Activated T-helper 1 cell treated with anti-CD3 and anti-CD28 coated beads, Interleukin-12 subunit alpha, Interleukin-12 subunit beta, Interleukin-2, Interleukin-4 antibody, amounts not matched to agents 30 ng/mL and 10 ng/mL and 1 ng/mL, durations not matched to agents 14 hours and 24 hours and 36 hours (primary cell): ENCODE measurements around the gene EXT2. TPM values are rescaled to one million over a fixed set of nuclear protein-coding genes. Genes with fewer than 3 reads are reported as not detected.

Experiments
- DNase-seq: peaks from one replicate; pipeline ENCODE4 v3.0.0; 2021; ENCODE audit warnings: low spot score
- H3K27ac Mint-ChIP-seq: one replicate; pipeline ENCODE4 v1.8.0; 2021; ENCODE audit warnings: mild to moderate bottlenecking, mixed read lengths
- H3K27me3 Mint-ChIP-seq: one replicate; pipeline ENCODE4 v1.8.0; 2022; ENCODE audit warnings: mild to moderate bottlenecking, moderate library complexity, mixed read lengths; ENCODE audit not compliant: insufficient read depth
- H3K36me3 Mint-ChIP-seq: one replicate; pipeline ENCODE4 v1.8.0; 2021; ENCODE audit warnings: low read depth, mixed read lengths
- H3K4me1 Mint-ChIP-seq: one replicate; pipeline ENCODE4 v1.8.0; 2021; ENCODE audit warnings: low read depth, mixed read lengths
- H3K4me3 Mint-ChIP-seq: one replicate; pipeline ENCODE4 v1.8.0; 2021; ENCODE audit warnings: mild to moderate bottlenecking, moderate library complexity, mixed read lengths
- H3K9me3 Mint-ChIP-seq: one replicate; pipeline ENCODE4 v1.8.0; 2021; ENCODE audit warnings: mixed read lengths
- intact Hi-C: fragments of 100-400 bp; cut with micrococcal nuclease; formaldehyde crosslinking; loops from one replicate; pipeline ENCODE4 v1.15.1; 2024
- total RNA-seq: library from RNA; stranded (reverse); gene quantifications from 2 replicates; pipeline ENCODE4 v1.2.3, GENCODE V29; 2022

Gene EXT2
- total RNA-seq, 1 donor from 2014 or later = 35.6 TPM

DNA sequence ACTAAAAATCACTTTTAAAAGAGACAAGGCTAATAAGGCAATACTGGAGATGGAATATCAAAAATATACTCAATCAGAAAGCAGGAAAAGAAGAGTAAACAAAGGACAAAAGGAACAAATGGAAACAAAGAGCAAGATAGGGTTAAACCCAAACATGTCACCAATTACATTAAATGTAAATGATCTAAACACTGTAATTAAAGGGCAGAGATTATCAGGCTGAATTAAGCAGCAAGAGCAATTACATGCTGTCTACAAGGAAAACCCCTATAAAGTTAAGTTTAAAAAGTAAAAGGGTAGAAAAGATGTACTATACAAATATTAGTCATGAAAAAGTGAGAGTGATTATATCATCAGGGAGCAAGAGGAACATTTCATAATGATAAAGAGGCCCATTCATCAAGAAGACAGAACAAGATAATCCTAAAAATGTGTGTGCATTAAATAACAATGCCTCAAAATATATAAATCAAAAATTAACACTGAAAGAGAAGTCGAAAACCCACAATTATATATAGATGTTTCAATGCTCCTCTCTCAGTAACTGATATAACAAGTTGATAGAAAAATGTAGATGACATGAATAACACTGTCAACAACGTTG lies 157.6 kb downstream of the EXT2 start:
- intact Hi-C loops = no loop called here
- H3K27me3 Mint-ChIP-seq = no peaks in the 10 kb centered on the region
- peaks cover 19% of the 10 kb centered on the region for H3K4me1 Mint-ChIP-seq
- H3K27ac Mint-ChIP-seq = no peak overlapping the region
- no peak for DNase-seq
- peaks cover 27% of the 10 kb centered on the region for H3K36me3 Mint-ChIP-seq
- H3K9me3 Mint-ChIP-seq = peaks cover 29% of the 10 kb centered on the region
- no peak overlapping the region for H3K4me3 Mint-ChIP-seq

DNA sequence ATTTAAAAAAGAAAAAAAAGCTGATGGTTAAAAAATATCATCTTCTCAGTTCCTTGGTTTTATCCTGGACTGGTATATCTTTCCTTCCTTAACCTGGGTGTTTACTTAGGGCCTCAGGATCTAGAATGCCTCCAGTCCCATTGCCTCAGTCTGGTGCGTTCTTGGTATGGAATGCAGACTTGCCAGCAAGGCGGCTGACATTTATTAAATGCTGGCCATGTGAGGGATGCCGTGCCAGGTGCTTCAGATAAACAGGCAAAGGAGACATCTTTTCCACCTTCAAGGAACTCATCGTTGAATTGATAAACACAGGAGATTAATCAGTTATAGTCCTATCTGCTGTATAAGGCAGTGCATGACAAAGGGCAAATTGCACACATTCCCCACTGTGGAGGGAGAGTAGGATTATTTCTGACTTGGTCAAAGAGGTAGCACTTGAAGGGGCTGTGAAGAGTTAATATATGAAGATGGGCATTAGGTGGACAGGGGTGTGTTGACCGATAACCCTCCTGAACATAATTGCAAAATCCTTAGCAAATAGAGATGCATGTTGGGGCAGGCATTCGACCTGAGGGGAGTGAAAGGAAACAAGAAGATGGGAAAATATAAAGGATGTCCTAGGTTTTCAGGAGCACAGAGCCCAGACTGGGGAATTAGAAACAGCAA lies 160.1 kb downstream of the EXT2 start:
- H3K4me3 Mint-ChIP-seq = no peak overlapping the region
- DNase-seq = no peak
- H3K9me3 Mint-ChIP-seq = peaks cover 29% of the 10 kb centered on the region
- peaks cover 34% of the 10 kb centered on the region for H3K4me1 Mint-ChIP-seq
- H3K27ac Mint-ChIP-seq = no peak overlapping the region
- H3K36me3 Mint-ChIP-seq = peaks cover 22% of the 10 kb centered on the region
- peaks cover 2% of the 10 kb centered on the region for H3K27me3 Mint-ChIP-seq
- intact Hi-C loops = no loop called here

DNA sequence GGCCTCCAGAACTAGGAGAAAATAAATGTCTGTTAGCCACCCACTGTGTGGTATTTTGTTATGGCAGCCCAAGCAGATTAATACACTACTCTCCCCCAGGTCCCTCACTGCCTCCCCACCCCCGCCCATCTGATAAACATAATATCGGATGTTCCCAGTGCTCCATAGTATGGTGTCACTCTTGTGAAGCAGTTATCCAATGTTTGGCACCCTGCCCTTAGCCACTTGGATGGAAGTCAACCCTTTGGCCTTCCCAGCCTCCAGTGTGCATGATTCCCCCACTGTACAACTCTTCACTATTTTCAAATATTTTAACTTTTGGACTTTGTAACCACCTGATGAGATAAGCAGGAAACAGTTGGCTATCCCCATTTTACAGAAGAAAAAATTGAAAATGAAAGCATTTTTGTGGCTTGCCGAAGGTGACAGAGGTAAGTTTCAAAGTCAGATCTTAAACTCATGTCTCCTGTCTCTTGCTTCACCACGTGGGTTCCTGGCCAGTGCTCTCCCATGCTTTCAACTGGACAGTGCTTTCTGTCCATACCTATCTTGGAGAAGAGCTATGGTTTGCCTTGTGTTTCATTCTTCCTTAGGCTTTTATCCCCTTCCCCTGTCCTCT lies 161.3 kb downstream of the EXT2 start:
- no peak for DNase-seq
- Mint-ChIP-seq H3K27me3 (peaks cover 2% of the 10 kb centered on the region), H3K9me3 (peaks cover 20% of the 10 kb centered on the region), H3K4me3 (peak overlapping the region; percentile 3), H3K36me3 (peaks cover 14% of the 10 kb centered on the region), H3K4me1 (peaks cover 34% of the 10 kb centered on the region), H3K27ac (peak overlapping the region; percentile 24)
- intact Hi-C loops = no loop called here

DNA sequence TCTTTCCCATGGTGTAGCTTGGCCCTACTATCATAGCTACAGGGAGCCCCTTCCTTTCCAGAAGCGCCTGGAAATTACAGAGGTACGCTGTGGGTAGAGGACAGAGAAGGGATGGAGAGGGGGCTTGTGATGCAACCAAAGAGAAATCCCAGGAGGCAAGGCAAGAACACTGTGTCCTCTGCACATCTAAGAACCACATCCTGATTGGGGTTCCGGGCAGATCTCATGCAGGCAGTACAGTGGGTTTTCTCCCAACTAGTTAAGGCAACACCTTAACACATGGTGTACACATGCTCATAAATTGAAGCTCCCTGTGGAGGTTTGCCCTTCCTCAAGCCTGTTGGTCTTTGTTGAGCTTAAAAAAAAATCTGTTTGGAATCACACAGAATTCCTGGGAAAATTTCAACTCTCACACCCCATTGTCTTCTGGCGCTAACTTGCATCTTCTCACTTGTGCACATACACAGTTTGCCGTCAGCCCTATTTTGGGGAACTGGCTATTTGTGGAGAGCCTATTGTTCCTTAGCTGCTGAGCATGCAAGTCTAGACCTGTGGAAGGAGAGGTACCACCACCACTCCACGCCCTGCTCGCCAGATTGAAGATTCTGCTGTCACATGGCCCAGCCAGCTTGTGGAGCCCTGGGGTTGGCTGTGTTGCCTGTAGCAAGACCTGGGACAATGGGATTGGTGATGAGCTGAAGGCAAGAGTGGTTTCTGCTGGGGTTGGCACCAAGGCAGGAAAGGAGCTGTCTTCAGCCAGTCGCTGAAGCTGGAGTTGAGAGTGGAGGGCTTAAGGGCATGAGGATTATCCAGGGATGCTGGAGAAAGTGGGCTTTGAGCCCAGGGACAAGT lies 162.1 kb downstream of the EXT2 start:
- H3K4me1 Mint-ChIP-seq = peaks cover 34% of the 10 kb centered on the region
- H3K9me3 Mint-ChIP-seq = peaks cover 12% of the 10 kb centered on the region
- H3K27me3 Mint-ChIP-seq = peaks cover 2% of the 10 kb centered on the region
- intact Hi-C loops = no loop called here
- peaks cover 6% of the 10 kb centered on the region for H3K36me3 Mint-ChIP-seq
- no peak for DNase-seq
- H3K27ac Mint-ChIP-seq = peak overlapping the region; percentile 24
- H3K4me3 Mint-ChIP-seq = peak overlapping the region; percentile 3

DNA sequence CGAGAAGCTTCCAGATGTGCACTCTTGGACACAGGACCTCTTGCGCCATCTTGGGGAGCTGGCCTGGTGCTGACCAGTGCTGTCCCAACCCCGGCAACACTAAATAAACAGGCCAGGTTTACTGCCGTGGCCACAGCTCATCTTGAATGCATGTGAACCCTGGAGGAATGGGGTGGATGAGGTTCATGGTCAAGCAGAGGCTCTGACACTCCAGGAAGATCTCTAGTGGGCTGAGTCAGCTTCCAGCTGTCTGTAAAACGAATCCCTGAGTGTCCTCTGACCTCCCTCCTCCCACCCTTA lies 162.7 kb downstream of the EXT2 start:
- Mint-ChIP-seq H3K4me3 (no peak overlapping the region), H3K27ac (no peak overlapping the region), H3K27me3 (peaks cover 2% of the 10 kb centered on the region), H3K4me1 (peaks cover 34% of the 10 kb centered on the region), H3K36me3 (peaks cover under 1% of the 10 kb centered on the region), H3K9me3 (peaks cover 6% of the 10 kb centered on the region)
- no peak for DNase-seq
- intact Hi-C loops = no loop called here

DNA sequence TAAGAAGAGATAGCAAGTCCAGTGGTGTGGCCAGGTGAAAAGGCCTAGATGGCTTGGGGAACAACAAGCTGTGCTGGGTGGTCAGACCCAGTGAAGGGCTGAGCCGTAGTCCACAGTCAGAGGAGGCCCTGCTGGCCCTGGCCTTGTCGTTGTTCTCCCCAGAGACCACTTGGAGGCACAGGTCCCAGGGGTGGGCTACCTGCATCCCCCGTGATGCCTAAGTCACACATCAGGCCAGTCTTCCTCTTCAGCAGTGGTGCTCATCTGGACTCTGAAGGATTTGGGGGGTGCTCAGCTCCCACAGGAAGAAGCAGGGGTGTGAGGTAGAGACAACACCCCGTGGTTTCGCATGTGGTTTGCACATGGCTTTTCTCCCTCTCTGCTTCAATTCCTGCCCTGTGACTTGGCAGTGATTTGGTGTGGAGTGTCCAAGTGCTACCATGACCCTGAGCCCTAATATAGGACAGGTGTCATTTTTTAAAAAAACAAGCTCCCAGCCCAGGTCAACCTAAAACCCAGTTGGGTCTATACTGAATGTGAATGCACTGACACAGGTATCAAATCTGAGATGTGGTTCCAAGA lies 163.5 kb downstream of the EXT2 start:
- no peak overlapping the region for H3K4me3 Mint-ChIP-seq

DNA sequence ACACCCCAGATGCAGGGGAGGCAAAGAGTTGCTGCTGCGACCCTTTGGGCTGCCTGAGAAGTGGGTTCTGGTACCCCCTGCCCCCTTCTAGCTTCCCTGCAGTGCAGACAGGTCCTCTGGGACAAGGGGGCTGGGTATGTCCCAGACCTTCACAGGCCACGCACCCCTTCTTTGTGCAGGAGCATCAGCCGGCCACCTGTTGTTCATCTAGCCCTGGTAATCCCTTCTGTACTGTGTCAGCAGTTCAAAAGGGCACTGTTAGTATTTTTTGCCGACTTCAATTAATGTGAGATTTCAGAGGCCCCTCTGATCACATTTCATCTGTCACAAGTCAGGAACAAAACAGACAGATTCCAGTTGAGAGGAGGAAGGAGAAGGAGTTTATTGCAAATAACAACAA lies 164.6 kb downstream of the EXT2 start:
- H3K4me3 Mint-ChIP-seq = no peak overlapping the region
- DNase-seq = no peak
- peaks cover 2% of the 10 kb centered on the region for H3K27me3 Mint-ChIP-seq
- H3K36me3 Mint-ChIP-seq = no peaks in the 10 kb centered on the region
- intact Hi-C loops = no loop called here
- no peaks in the 10 kb centered on the region for H3K9me3 Mint-ChIP-seq
- peaks cover 34% of the 10 kb centered on the region for H3K4me1 Mint-ChIP-seq
- no peak overlapping the region for H3K27ac Mint-ChIP-seq

More for the DNA sequence above, 163.5 kb downstream of the EXT2 start:
- intact Hi-C loops = no loop called here
- Mint-ChIP-seq H3K36me3 (no peaks in the 10 kb centered on the region), H3K27ac (no peak overlapping the region), H3K27me3 (peaks cover 2% of the 10 kb centered on the region), H3K4me1 (peaks cover 34% of the 10 kb centered on the region), H3K9me3 (no peaks in the 10 kb centered on the region)
- no peak for DNase-seq

DNA sequence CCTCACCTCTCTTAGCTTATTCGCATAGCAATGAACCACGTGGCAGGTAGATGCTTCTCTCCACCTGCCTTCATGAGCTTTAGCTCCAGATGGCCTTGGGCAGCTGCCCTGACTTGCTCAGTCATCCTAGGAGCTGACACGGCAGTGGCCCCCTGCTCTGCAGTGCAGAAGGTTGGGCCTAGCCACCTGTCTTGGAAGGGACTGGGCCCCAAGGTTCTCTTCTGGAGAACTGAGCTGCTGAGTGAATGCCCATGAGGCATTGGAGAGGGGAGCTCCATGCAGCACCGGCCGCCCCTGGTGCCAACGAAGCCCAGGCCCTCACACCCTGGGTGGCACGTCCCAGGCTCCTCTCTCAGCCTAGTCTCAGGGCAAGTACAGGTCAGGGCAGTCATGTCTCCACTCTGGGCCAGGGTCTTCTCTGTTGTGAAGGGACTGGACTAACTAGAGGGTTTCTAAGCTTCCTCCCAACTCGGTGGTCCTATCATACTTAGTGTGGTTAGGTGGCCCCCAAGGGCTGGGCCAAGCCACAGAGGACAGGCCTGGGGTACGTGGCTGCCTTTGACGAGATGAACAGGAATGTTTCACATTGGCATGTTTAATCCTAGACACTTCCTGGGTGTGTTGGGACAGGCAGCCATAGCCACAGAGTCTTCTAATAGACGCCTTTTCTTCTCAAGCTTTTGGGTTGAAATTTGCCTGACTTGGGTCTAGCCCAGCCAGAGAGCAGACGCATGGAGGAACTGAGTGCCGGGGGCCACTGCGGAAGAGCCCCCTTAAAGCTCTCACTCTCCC lies 166.5 kb downstream of the EXT2 start:
- H3K27me3 Mint-ChIP-seq = peaks cover 2% of the 10 kb centered on the region
- intact Hi-C loops = no loop called here

DNA sequence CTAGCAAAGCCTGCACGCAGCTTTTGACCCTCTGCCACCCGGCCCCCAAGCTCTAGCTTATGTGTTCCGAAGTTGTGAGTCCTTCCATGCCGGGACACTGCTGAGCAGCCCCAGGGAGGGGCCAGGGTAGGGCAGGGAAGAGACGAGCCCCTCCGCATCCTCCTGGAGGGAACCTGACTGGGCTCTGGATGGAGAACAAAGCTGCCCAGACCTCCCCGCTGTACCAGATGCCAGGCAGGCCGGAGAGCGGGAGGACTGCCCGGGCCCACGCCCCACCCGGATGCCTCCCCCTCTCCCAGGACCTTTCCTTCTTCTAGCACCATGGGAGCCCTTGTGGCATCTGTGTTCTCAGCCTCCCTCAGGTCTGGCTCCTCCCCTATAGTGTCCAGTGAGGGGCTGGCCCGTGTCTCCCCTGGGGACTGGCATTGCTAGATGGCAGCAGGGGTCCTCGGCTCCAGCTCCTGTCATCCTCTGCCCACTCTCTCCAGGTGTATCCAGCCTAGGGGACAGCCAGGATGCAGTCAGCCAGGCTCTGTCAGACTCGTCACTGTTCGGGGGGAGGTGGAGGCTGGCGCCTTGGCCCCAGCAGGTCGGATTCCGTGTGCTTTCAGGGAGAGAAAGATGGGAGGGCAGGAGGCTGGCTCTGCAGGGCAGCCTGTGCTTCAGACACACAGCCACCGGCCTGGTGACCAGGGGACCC lies 168.4 kb downstream of the EXT2 start:
- no peaks in the 10 kb centered on the region for H3K36me3 Mint-ChIP-seq
- DNase-seq = no peak
- H3K4me1 Mint-ChIP-seq = peaks cover 8% of the 10 kb centered on the region
- intact Hi-C loops = no loop called here
- H3K27ac Mint-ChIP-seq = no peak overlapping the region
- H3K27me3 Mint-ChIP-seq = no peaks in the 10 kb centered on the region
- no peaks in the 10 kb centered on the region for H3K9me3 Mint-ChIP-seq
- H3K4me3 Mint-ChIP-seq = no peak overlapping the region

More for the DNA sequence above, 166.5 kb downstream of the EXT2 start:
- no peaks in the 10 kb centered on the region for H3K36me3 Mint-ChIP-seq
- no peak for DNase-seq
- H3K4me3 Mint-ChIP-seq = no peak overlapping the region
- H3K9me3 Mint-ChIP-seq = no peaks in the 10 kb centered on the region
- peaks cover 25% of the 10 kb centered on the region for H3K4me1 Mint-ChIP-seq
- no peak overlapping the region for H3K27ac Mint-ChIP-seq

DNA sequence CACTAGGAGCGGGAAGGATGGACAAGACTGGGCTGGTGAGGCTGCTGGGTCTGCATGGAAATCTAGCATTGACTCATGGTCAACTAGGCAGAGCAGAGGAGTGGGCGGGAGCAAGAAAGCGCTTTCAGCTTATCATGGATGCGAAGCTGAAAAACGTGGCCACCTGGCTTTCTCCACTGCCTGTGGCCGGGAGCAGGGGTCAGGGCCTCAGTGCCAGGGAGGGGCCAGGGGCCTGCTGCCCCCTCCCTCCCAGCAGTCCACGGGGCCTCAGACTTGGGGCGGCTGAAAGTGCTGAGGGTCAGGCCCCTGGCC lies 168.9 kb downstream of the EXT2 start:
- intact Hi-C loops = no loop called here
- Mint-ChIP-seq H3K4me1 (peaks cover 3% of the 10 kb centered on the region), H3K9me3 (no peaks in the 10 kb centered on the region), H3K27me3 (no peaks in the 10 kb centered on the region), H3K36me3 (no peaks in the 10 kb centered on the region), H3K4me3 (no peak overlapping the region), H3K27ac (no peak overlapping the region)
- no peak for DNase-seq

DNA sequence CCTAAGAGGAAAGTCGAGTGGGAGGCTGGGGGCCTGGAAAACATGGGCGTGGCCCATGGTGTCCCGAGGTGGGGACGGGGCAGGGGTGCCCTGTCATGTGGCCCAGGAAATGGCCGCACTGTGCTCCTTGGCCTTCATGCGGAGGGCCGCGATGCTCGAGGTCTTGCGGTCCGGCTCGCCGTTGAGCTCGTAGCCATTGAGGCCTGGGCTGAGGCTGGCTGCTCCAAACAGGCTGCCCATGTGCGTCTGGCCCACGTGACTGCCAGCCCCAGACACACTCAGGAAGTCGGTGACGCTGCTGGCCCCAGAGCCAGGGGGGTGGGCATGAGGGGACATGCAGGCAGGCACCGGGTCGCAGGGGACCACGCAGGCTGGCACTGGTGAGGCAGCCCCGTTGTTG lies 169.3 kb downstream of the EXT2 start:
- DNase-seq = no peak
- Mint-ChIP-seq H3K36me3 (no peaks in the 10 kb centered on the region), H3K27me3 (no peaks in the 10 kb centered on the region), H3K4me3 (no peak overlapping the region), H3K9me3 (no peaks in the 10 kb centered on the region), H3K4me1 (no peaks in the 10 kb centered on the region), H3K27ac (no peak overlapping the region)
- intact Hi-C loops = no loop called here
